ENCODE data around the gene ISG15.
"Not testable (repeated sequence)": the region's sequence is repeated elsewhere in the genome, so short reads cannot be mapped to it uniquely, and the experiment has no call there.

ISG15 gene

GRCh38 chr1:1013922-1014648, 788 bp downstream of the ISG15 start:
- Histone ChIP-seq H3K4me3 (ENCODE audit: insufficient read depth, low read depth, low read length) (peak overlapping the region; percentile 61), H3K27ac (ENCODE audit: insufficient read depth, low read depth, low read length, poor library complexity, severe bottlenecking) (no peak overlapping the region)
- 55 to 57% methylated on average over 41 of the region's 41 CpGs for WGBS, 2 experiments

GRCh38 chr1:1014799-1015681, 1.7 kb downstream of the ISG15 start:
- H3K4me1 ChIP-seq (ENCODE audit: control insufficient read depth, insufficient read depth, low read length): peaks cover 23% of the 10 kb centered on the region
- 77% methylated on average over 20 of the region's 20 CpGs for WGBS, 2 experiments
- no peaks in the 10 kb centered on the region for H3K36me3 ChIP-seq (ENCODE audit: control insufficient read depth, insufficient read depth, low read length)
- H3K27me3 ChIP-seq (ENCODE audit: control insufficient read depth, insufficient read depth, low read length, poor library complexity, severe bottlenecking): no peaks in the 10 kb centered on the region
- peak overlapping the region; percentile 61 for H3K4me3 ChIP-seq (ENCODE audit: insufficient read depth, low read depth, low read length)
- H3K27ac ChIP-seq (ENCODE audit: insufficient read depth, low read depth, low read length, poor library complexity, severe bottlenecking): no peak overlapping the region
- no peaks in the 10 kb centered on the region for H3K9me3 ChIP-seq (ENCODE audit: control insufficient read depth, low read length)

More at GRCh38 chr1:1013922-1014648, 788 bp downstream of the ISG15 start:
- no peaks in the 10 kb centered on the region for H3K27me3 ChIP-seq (ENCODE audit: control insufficient read depth, insufficient read depth, low read length, poor library complexity, severe bottlenecking)
- H3K9me3 ChIP-seq (ENCODE audit: control insufficient read depth, low read length): no peaks in the 10 kb centered on the region
- peaks cover 23% of the 10 kb centered on the region for H3K4me1 ChIP-seq (ENCODE audit: control insufficient read depth, insufficient read depth, low read length)
- no peaks in the 10 kb centered on the region for H3K36me3 ChIP-seq (ENCODE audit: control insufficient read depth, insufficient read depth, low read length)

- H3K9me3 ChIP-seq (ENCODE audit: control insufficient read depth, low read length); H3K36me3 ChIP-seq (ENCODE audit: control insufficient read depth, insufficient read depth, low read length); H3K27ac ChIP-seq (ENCODE audit: insufficient read depth, low read depth, low read length, poor library complexity, severe bottlenecking); H3K4me3 ChIP-seq (ENCODE audit: insufficient read depth, low read depth, low read length); H3K27me3 ChIP-seq (ENCODE audit: control insufficient read depth, insufficient read depth, low read length, poor library complexity, severe bottlenecking): not testable (repeated sequence)
- peaks cover 36% of the 10 kb centered on the region for H3K4me1 ChIP-seq (ENCODE audit: control insufficient read depth, insufficient read depth, low read length)
- WGBS, 2 experiments: 88% methylated on average over 17 of the region's 17 CpGs
These were observed 4.4 kb downstream of the ISG15 start for GRCh38 chr1:1017397-1018320.

GRCh38 chr1:1018321-1018685, 5.0 kb downstream of the ISG15 start:
- not testable (repeated sequence) for H3K9me3 ChIP-seq (ENCODE audit: control insufficient read depth, low read length); H3K4me3 ChIP-seq (ENCODE audit: insufficient read depth, low read depth, low read length); H3K27ac ChIP-seq (ENCODE audit: insufficient read depth, low read depth, low read length, poor library complexity, severe bottlenecking); H3K36me3 ChIP-seq (ENCODE audit: control insufficient read depth, insufficient read depth, low read length); H3K27me3 ChIP-seq (ENCODE audit: control insufficient read depth, insufficient read depth, low read length, poor library complexity, severe bottlenecking)
- WGBS, 2 experiments: 92 to 93% methylated on average over 26 of the region's 26 CpGs
- peaks cover 34% of the 10 kb centered on the region for H3K4me1 ChIP-seq (ENCODE audit: control insufficient read depth, insufficient read depth, low read length)

GRCh38 chr1:1019122-1019999, 6.1 kb downstream of the ISG15 start:
- WGBS, 2 experiments: 6% methylated on average over 69 to 71 of the region's 91 CpGs
- no peaks in the 10 kb centered on the region for H3K27me3 ChIP-seq (ENCODE audit: control insufficient read depth, insufficient read depth, low read length, poor library complexity, severe bottlenecking)
- no peaks in the 10 kb centered on the region for H3K36me3 ChIP-seq (ENCODE audit: control insufficient read depth, insufficient read depth, low read length)
- H3K4me1 ChIP-seq (ENCODE audit: control insufficient read depth, insufficient read depth, low read length): peaks cover 33% of the 10 kb centered on the region
- H3K27ac ChIP-seq (ENCODE audit: insufficient read depth, low read depth, low read length, poor library complexity, severe bottlenecking): peak overlapping the region; percentile 95
- H3K4me3 ChIP-seq (ENCODE audit: insufficient read depth, low read depth, low read length): peak overlapping the region; percentile 34
- no peaks in the 10 kb centered on the region for H3K9me3 ChIP-seq (ENCODE audit: control insufficient read depth, low read length)

GRCh38 chr1:1020000-1020404, 6.7 kb downstream of the ISG15 start, which contains the start of gene AGRN:
TSS of gene AGRN (plus strand) at chr1:1020120. CDS start at chr1:1020173, 53 bp downstream.
- Histone ChIP-seq H3K4me3 (ENCODE audit: insufficient read depth, low read depth, low read length) (peak within 1 kb of the TSS; percentile 71), H3K36me3 (ENCODE audit: control insufficient read depth, insufficient read depth, low read length) (no peaks in the 10 kb centered on the region), H3K9me3 (ENCODE audit: control insufficient read depth, low read length) (no peaks in the 10 kb centered on the region), H3K4me1 (ENCODE audit: control insufficient read depth, insufficient read depth, low read length) (peaks cover 33% of the 10 kb centered on the region), H3K27ac (ENCODE audit: insufficient read depth, low read depth, low read length, poor library complexity, severe bottlenecking) (peak within 1 kb of the TSS; percentile 95), H3K27me3 (ENCODE audit: control insufficient read depth, insufficient read depth, low read length, poor library complexity, severe bottlenecking) (no peaks in the 10 kb centered on the region)
- WGBS, 2 experiments: 0% methylated on average over 55 of the region's 58 CpGs

- H3K27ac ChIP-seq (ENCODE audit: insufficient read depth, low read depth, low read length, poor library complexity, severe bottlenecking): no peak overlapping the region
- no peaks in the 10 kb centered on the region for H3K36me3 ChIP-seq (ENCODE audit: control insufficient read depth, insufficient read depth, low read length)
These were observed 7.2 kb downstream of the ISG15 start for GRCh38 chr1:1020415-1021009.

GRCh38 chr1:1021010-1021919, 8.0 kb downstream of the ISG15 start:
- Histone ChIP-seq H3K36me3 (ENCODE audit: control insufficient read depth, insufficient read depth, low read length) (no peaks in the 10 kb centered on the region), H3K27ac (ENCODE audit: insufficient read depth, low read depth, low read length, poor library complexity, severe bottlenecking) (no peak overlapping the region), H3K4me1 (ENCODE audit: control insufficient read depth, insufficient read depth, low read length) (peaks cover 40% of the 10 kb centered on the region), H3K27me3 (ENCODE audit: control insufficient read depth, insufficient read depth, low read length, poor library complexity, severe bottlenecking) (no peaks in the 10 kb centered on the region), H3K9me3 (ENCODE audit: control insufficient read depth, low read length) (no peaks in the 10 kb centered on the region), H3K4me3 (ENCODE audit: insufficient read depth, low read depth, low read length) (peak overlapping the region; percentile 71)
- WGBS, 2 experiments: 18% methylated on average over 33 of the region's 33 CpGs

More at GRCh38 chr1:1020415-1021009, 7.2 kb downstream of the ISG15 start:
- H3K4me1 ChIP-seq (ENCODE audit: control insufficient read depth, insufficient read depth, low read length): peaks cover 33% of the 10 kb centered on the region
- no peaks in the 10 kb centered on the region for H3K27me3 ChIP-seq (ENCODE audit: control insufficient read depth, insufficient read depth, low read length, poor library complexity, severe bottlenecking)
- H3K9me3 ChIP-seq (ENCODE audit: control insufficient read depth, low read length): no peaks in the 10 kb centered on the region
- H3K4me3 ChIP-seq (ENCODE audit: insufficient read depth, low read depth, low read length): peak overlapping the region; percentile 71
- 0 to 1% methylated on average over 59 of the region's 59 CpGs for WGBS, 2 experiments
